ENCODE data around the gene SYNDIG1.

Gene SYNDIG1

DNA sequence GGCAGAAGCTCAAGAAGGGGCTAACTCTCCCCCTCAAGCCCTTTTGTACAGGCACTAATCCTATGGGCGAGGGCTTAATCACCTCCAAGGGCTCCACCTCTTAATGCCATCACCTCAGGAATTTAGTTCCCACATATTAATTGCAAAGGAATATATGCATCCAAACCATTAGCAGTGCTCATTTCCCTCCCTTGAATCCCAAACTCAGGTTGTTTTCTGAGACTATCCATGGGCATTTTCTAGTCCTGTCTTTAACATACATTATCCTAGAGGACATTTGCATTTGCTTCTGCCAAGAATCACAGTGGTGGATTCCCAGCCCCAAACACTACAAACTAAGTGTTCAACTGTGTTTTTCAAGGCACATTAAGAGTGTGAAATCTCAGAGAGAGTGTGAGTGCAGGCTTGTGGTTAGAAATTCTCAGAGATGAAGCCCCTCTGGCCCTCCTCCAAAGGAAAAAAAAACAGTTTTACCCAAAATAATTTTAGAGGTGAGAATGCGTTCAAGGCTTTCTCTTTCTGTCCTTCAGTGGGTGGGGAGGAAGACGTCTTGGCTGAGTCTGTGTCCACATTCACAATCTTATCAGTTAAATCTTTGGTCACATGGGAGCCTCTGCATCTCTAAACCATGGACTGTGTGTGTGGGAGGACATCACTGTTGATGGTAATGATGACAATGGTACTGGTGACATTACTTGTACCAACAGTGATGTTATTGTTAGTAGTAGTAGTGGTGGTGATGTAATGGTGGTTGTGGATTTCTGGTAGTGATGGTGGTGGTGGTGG lies 59.3 kb downstream of the SYNDIG1 start:
- no peak for DNase-seq (ENCODE audit: low spot score)

DNA sequence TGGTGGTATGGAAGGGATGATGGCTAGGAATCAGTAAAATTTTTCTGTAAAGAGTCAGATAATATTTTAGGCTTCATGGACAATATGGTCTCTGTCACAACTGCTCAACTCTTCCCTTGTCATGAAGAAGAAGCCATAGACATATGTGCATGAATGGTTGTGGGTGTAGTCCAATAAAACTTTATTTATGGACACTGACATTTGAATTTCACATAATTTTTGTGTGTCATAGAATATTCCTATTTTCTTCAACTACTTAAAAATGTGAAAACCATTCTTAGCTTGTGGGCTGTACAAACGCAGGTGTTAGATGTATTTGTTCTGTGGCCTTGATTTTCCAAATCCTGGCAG lies 59.9 kb downstream of the SYNDIG1 start:
- no peak for DNase-seq (ENCODE audit: low spot score)

DNA sequence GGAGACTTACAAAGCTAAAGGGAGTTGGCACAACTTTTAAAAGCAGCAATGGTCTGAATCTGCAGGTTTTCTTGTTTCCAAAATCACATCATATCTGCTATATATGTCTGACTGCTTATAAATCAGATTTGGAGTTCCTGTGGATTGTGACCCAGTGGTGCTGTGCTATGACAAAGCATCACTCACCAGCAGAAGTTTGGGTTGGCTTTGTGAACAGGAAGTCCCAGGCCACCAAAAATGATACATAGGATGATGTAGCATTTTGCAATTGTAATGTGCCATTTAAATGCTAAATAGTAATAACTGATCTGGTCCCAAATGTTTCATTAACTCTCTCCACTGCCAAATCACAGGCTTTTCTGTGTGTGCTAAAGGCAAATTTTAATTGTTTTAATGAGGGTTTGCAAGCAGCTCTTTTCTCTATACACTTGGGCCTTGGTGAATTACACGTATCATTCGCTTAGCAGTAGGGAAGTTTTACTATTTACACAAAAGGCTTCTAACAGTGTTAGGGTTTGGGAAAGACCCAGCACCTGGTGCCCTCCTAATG lies 60.8 kb downstream of the SYNDIG1 start:
- no peak for DNase-seq (ENCODE audit: low spot score)

DNA sequence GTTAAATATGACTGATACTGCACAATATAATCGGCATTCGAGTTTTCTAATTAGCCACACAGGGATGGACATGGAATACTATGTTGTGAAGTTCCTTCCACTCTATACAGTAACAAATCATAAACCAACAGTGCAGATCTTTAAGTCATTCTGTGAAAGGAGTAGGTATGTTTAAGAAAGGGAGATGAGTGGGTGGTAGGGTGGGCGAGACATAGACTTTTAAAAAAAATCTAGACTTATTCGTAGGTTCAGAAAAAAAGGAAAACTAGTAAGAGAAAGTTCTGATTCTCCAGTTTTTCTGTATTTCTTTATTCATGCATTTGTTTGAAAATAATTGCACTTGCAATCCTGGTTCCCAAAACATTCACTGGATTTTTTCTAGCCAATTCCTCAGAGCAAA lies 61.8 kb downstream of the SYNDIG1 start:
- no peak for DNase-seq (ENCODE audit: low spot score)

DNA sequence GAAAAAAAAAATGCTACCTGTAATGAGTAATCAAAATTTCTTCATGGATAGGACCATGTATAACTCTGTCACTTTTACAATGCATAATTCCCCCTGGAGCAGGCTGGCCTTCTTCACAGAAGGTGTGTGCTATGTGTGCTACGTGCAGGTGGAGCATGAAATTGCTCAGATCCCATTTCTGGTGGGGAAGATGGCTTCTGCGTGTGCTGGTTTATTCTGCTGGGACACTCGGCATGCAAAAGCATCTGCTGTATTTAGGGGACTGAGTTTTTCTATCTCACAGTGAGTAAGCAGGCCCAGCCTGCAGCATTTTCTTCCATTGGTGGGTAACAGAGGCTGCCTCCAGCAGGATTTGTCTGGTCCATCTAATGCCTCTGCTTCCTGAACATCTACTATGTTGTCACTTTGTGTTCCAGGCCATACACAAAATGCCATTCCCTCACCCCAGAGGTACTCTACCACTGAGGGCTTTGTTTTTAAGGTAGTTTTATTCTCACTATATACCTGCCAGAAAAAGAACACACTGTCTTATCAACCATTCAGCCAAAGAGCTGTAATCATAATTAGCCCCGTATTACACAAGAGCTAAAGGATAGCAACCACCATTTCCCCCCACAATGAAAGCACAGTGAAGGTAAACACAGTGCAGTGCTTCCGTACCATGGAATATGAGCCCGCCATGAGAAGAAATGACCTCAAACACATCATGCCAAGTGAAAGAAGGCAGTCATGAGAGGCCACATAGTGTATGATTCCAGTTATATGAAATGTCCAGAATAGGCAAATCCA lies 62.4 kb downstream of the SYNDIG1 start:
- DNase-seq (ENCODE audit: low spot score), result no peak

DNA sequence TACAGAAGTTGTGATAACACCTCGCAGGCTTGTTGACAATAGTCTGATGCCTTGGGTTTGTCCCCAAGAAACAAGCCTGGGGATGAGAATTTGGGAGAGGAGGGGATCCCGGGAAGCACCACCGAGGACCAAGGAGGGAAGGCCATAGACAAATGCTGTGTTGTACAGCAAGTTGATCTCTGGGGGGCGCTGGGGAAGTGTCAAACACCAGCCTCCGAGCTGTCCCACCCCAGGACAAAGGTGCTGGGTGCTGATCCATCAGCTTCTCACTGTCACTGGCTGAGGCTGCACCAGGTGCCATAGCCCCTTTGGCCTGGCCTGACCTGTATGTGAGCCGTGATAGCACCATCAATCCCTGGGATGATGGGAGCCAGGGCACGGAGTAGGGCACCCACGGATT lies 64.0 kb downstream of the SYNDIG1 start:
- no peak for DNase-seq (ENCODE audit: low spot score)

DNA sequence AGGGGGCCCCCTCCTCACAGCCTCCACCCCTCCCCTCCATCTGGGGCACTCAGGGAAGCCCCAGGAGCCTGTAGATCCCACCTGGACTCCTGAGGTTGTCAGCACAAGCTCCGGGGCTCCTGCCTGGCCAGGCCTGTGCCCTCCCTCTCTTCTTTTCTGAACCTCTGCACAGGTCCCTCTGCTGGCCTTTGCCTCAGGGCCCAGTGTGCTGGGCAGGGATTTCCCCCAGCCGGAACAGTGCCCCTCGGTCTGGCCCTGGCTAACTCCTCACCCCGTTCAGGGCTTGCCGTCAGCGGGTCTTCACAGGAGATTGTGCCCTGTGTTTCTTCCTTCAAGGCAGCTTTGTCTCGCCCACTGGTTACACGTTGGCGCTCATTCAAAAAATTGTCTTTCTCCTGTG lies 64.9 kb downstream of the SYNDIG1 start:
- DNase-seq (ENCODE audit: low spot score), result no peak

GRCh38 chr20:24535941-24536730 lies 66.7 kb downstream of the SYNDIG1 start:
- DNase-seq (ENCODE audit: low spot score), result no peak

DNA sequence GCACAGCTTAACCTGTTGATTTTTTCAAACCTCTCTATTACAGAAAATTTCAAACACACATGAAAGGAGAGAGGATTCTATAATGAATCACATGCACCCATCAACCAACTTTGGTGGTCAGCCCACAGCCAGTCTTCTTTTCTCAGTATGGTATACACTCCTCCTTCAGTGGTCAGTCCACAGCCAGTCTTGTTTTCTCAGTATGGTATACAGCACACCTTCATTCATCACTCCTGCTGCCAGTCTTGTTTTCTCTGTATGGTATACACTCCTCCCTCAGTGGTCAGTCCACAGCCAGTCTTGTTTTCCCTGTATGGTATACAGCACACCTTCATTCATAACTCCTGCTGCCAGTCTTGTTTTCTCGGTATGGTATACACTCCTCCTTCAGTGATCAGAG lies 67.8 kb downstream of the SYNDIG1 start:
- DNase-seq (ENCODE audit: low spot score), result no peak

DNA sequence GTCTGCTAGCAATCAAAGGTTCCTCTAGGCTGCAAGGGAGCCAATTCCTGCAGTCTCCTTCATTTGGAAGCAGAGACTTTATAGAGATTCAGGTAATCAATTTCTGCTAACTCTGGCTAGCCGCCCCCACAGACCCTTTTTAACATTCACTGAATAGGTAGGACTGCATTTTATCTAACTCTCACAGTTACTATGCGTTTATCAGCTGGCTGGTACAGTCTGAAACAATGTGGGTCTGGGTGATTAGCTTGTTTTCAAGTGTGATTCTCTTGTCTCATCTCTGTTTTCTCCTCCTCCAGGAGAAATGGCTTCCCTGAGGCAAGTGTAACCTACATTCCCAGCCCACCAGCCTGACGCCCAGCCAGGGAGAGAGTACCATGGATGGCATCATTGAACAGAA lies 73.3 kb downstream of the SYNDIG1 start:
- DNase-seq (ENCODE audit: low spot score), result no peak

- no peak for DNase-seq (ENCODE audit: low spot score)
These were observed 73.7 kb downstream of the SYNDIG1 start for GRCh38 chr20:24543168-24543567.

GRCh38 chr20:24543741-24544140 lies 74.3 kb downstream of the SYNDIG1 start:
- no peak for DNase-seq (ENCODE audit: low spot score)

- DNase-seq (ENCODE audit: low spot score), result no peak
These were observed 74.9 kb downstream of the SYNDIG1 start for GRCh38 chr20:24544371-24544770.

GRCh38 chr20:24545168-24545567 lies 75.7 kb downstream of the SYNDIG1 start:
- no peak for DNase-seq (ENCODE audit: low spot score)

DNA sequence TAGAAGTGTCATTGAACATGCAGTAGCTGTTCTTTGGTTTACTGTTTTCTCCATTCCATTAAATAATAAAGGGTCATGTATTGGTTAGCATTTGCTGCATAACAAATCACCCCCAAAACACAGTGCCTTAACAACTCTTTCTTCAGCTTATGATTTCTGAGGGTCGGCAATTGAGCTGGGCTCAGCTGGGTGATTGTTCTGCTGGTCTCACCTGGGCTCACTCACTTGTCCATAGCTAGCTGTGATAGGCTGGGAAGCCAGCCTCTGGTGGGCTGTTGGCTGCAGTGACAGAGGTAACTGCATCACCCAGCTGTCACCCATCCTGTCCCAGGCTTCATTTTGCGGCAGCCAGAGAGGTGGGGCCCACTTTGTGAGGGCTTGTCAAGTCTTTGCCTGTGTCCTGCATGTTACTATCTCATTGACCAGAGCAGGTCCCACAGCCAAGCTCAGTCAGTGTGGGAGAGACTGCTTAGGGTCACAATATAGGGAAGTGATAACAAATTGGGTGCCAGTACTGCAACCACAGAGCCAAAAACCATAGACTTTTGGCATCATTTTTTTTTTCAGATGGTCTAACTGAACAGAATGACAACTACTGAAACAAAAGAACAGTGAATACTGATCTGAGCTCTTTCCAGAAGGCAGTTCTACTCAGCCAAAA lies 76.9 kb downstream of the SYNDIG1 start:
- DNase-seq (ENCODE audit: low spot score), result no peak

- no peak for DNase-seq (ENCODE audit: low spot score)
These were observed 78.5 kb downstream of the SYNDIG1 start for GRCh38 chr20:24547967-24548366.

- DNase-seq (ENCODE audit: low spot score), result no peak
These were observed 89.8 kb downstream of the SYNDIG1 start for GRCh38 chr20:24559114-24559732.

GRCh38 chr20:24560571-24561491 lies 91.4 kb downstream of the SYNDIG1 start:
- DNase-seq (ENCODE audit: low spot score), result no peak

- no peak for DNase-seq (ENCODE audit: low spot score)
These were observed 96.5 kb downstream of the SYNDIG1 start for GRCh38 chr20:24565835-24566351.

DNA sequence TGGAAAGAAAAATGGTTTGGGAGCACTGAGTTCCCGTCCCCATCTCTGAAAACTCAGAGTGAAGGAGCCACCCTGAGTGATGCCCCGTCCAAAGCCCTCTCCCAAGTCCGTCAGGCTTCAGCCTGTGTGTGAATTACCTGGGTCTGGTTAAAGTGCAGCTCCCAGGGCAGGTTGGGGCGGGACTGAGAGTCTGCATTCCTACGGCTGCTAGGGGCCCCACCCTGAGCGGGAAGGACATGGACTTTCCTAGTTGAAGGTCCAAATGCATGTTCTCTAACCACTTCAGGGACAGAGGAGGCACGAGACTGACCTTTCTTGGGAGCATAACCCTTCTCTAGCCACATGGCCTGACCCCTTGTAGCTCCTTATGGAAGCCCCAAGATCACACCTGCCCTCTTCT lies 97.2 kb downstream of the SYNDIG1 start:
- DNase-seq (ENCODE audit: low spot score), result no peak

Data from pons (tissue), 1 donor.